Heart left ventricle (tissue), 13 donors: Measurements from ENCODE around the gene OBI1.

ENCODE experiments used
- POLR2A ChIP-seq, 2 donors: fragments of 450-650 bp; IDR thresholded peaks; one replicate each; pipeline ENCODE4 v1.6.1; 2017; ENCODE audit warnings: antibody characterized with exemption in 2 of 2, mild to moderate bottlenecking in 2 of 2, moderate library complexity in 2 of 2
- TF ChIP-seq, protein P1 (sequence below), 12 donors: fragments of 200-600 bp; sonication (generic) in 4 of 12; IDR thresholded peaks; one replicate each; pipeline versions ENCODE4 v1.5.0 to v1.8.0; 2018 to 2022; ENCODE audit warnings: antibody characterized with exemption in 12 of 12, mild to moderate bottlenecking in 5 of 12
- donor health status: ischemic (EF 13 %, LVEDD 7.1; RV severe dilation, severe dysfunction).
- donor health status: DM: no; HTN: yes; CAD: no.
- donor health status: DM: no; HTN: no; CAD: no.
- donor health status: ischemic (EF 25% LVEDD 6.9; RV normal size, moderate dysfunction).
- donor health status: ischemic (EF 25% LVEDD 5.7; RV mildly dilated, moderate dysfunction).
- donor health status: ischemic (EF 35%, LVEDD 5.7; RV mildly dilated, moderate dysfunction).
- donor health status: nonischemic (EF 11% LVEDD 7.7; RV severe dilation, severe dysfunction).
- donor health status: DM: yes; HTN: yes; CAD: no.
- donor health status: PGD.
- donor health status: ischemic (EF 29% LVEDD 5.4; RV normal size, mild dysfunction).
- donor health status: nonischemic (EF 23%, LVEDD 6.1; RV moderate dilation, normal function).

DNA sequence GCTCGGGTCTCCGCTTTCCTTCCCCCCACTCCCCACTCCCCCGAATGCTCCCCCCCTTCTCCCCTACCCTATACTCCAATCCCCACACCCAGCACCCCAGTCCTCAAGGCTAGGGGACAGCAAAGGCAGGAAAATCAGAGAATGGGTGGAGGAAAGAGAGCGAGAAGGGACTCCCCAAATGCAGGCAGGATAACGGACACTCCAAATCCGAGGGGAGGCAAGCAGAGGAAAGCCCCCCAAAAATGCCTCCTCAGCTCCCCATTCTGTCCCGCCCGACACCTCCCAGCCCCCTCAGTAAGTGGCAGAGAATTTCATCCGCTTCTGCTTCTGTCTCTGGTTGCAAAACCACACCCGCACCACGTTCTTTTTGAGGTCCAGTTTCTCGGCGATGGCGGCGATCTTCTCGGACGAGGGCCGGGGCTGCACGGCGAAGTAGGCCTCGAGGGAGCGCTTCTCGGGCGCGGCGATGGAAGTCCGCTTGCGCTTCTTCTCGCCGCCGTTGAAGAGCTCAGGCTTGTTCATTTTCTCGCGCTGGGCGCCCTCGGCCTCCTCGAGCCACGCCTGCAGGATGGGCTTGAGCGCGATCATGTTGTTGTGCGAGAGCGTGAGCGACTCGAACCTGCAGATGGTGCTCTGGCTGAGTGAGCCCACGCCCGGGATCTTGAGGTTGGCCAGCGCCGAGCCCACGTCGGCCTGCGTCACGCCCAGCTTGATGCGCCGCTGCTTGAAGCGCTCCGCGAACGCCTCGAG, 57.7 kb downstream of the OBI1 start:
- TF ChIP-seq, protein P1, sequence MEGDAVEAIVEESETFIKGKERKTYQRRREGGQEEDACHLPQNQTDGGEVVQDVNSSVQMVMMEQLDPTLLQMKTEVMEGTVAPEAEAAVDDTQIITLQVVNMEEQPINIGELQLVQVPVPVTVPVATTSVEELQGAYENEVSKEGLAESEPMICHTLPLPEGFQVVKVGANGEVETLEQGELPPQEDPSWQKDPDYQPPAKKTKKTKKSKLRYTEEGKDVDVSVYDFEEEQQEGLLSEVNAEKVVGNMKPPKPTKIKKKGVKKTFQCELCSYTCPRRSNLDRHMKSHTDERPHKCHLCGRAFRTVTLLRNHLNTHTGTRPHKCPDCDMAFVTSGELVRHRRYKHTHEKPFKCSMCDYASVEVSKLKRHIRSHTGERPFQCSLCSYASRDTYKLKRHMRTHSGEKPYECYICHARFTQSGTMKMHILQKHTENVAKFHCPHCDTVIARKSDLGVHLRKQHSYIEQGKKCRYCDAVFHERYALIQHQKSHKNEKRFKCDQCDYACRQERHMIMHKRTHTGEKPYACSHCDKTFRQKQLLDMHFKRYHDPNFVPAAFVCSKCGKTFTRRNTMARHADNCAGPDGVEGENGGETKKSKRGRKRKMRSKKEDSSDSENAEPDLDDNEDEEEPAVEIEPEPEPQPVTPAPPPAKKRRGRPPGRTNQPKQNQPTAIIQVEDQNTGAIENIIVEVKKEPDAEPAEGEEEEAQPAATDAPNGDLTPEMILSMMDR (IDR thresholded peaks at IDR 0.05): no peak
- no peak for TF ChIP-seq POLR2A (IDR thresholded peaks at IDR 0.05)
